Measurements from ENCODE around the gene NFATC4. TPM values are rescaled to one million over a fixed set of nuclear protein-coding genes. Genes with fewer than 3 reads are reported as not detected.
A peak's percentile ranks its signal among the peaks of the same experiment; 100 is the strongest.
"Not testable (repeated sequence)": the region's sequence is repeated elsewhere in the genome, so short reads cannot be mapped to it uniquely, and the experiment has no call there.

The NFATC4 gene
- 24.3 and 42.5 TPM in 2 replicates for total RNA-seq

GRCh38 chr14:24367514-24368211 is at the start of gene NFATC4:
TSS of gene NFATC4 (plus strand) at chr14:24368184. CDS start at chr14:24368341, 157 bp downstream.
- DNase-seq (ENCODE audit: extremely low read depth, low read depth, low spot score): peak; percentile 61

GRCh38 chr14:24321212-24321975 is 46.6 kb upstream of the NFATC4 start:
- no peak for DNase-seq (ENCODE audit: extremely low read depth, low read depth, low spot score)

- no peak for DNase-seq (ENCODE audit: extremely low read depth, low read depth, low spot score)
These were observed 45.3 kb upstream of the NFATC4 start for GRCh38 chr14:24322672-24323071.

GRCh38 chr14:24323341-24323740 is 44.6 kb upstream of the NFATC4 start:
- no peak for DNase-seq (ENCODE audit: extremely low read depth, low read depth, low spot score)

- DNase-seq (ENCODE audit: extremely low read depth, low read depth, low spot score): no peak
These were observed 44.0 kb upstream of the NFATC4 start for GRCh38 chr14:24324024-24324423.

- no peak for DNase-seq (ENCODE audit: extremely low read depth, low read depth, low spot score)
These were observed 42.9 kb upstream of the NFATC4 start for GRCh38 chr14:24325041-24325530.

- no peak for DNase-seq (ENCODE audit: extremely low read depth, low read depth, low spot score)
These were observed 42.0 kb upstream of the NFATC4 start for GRCh38 chr14:24325963-24326362.

- DNase-seq (ENCODE audit: extremely low read depth, low read depth, low spot score): no peak
These were observed 40.7 kb upstream of the NFATC4 start for GRCh38 chr14:24327303-24327702.

GRCh38 chr14:24327914-24328313 is 40.1 kb upstream of the NFATC4 start:
- not testable (repeated sequence) for DNase-seq (ENCODE audit: extremely low read depth, low read depth, low spot score)

- no peak for DNase-seq (ENCODE audit: extremely low read depth, low read depth, low spot score)
These were observed 38.8 kb upstream of the NFATC4 start for GRCh38 chr14:24329073-24329663.

- no peak for DNase-seq (ENCODE audit: extremely low read depth, low read depth, low spot score)
These were observed 38.2 kb upstream of the NFATC4 start for GRCh38 chr14:24329736-24330135.

- DNase-seq (ENCODE audit: extremely low read depth, low read depth, low spot score): no peak
These were observed 36.9 kb upstream of the NFATC4 start for GRCh38 chr14:24330973-24331674.

GRCh38 chr14:24331731-24332267 is 36.2 kb upstream of the NFATC4 start:
- DNase-seq (ENCODE audit: extremely low read depth, low read depth, low spot score): no peak

- no peak for DNase-seq (ENCODE audit: extremely low read depth, low read depth, low spot score)
These were observed 35.6 kb upstream of the NFATC4 start for GRCh38 chr14:24332268-24332993.

GRCh38 chr14:24334431-24335291 is 33.3 kb upstream of the NFATC4 start, which contains the start of gene ADCY4:
TSS of gene ADCY4 (minus strand) at chr14:24335071. CDS start at chr14:24334652, 419 bp downstream.
- no peak for DNase-seq (ENCODE audit: extremely low read depth, low read depth, low spot score)

GRCh38 chr14:24335461-24336171 is 32.4 kb upstream of the NFATC4 start:
- DNase-seq (ENCODE audit: extremely low read depth, low read depth, low spot score): no peak

- DNase-seq (ENCODE audit: extremely low read depth, low read depth, low spot score): no peak
These were observed 30.7 kb upstream of the NFATC4 start for GRCh38 chr14:24337144-24337823.

GRCh38 chr14:24337824-24338175 is 30.2 kb upstream of the NFATC4 start:
- DNase-seq (ENCODE audit: extremely low read depth, low read depth, low spot score): no peak
